Measurements from ENCODE around the gene COX7C.
"Not testable (repeated sequence)": the region's sequence is repeated elsewhere in the genome, so short reads cannot be mapped to it uniquely, and the experiment has no call there.

COX7C gene

GRCh38 chr5:86640998-86641397, 23.3 kb downstream of the COX7C start:
- TF ChIP-seq CTCF (IDR thresholded peaks at IDR 0.05; ENCODE audit: low read depth, low read length) = no peak

GRCh38 chr5:86644843-86645242, 27.1 kb downstream of the COX7C start:
- no peak for TF ChIP-seq CTCF (IDR thresholded peaks at IDR 0.05; ENCODE audit: low read depth, low read length)
- DNase-seq (ENCODE audit: extremely low read depth, low read depth) = no peak

More at GRCh38 chr5:86640998-86641397, 23.3 kb downstream of the COX7C start:
- DNase-seq (ENCODE audit: extremely low read depth, low read depth) = no peak

GRCh38 chr5:86645885-86646284, 28.1 kb downstream of the COX7C start:
- TF ChIP-seq CTCF (IDR thresholded peaks at IDR 0.05; ENCODE audit: low read depth, low read length) = no peak
- DNase-seq (ENCODE audit: extremely low read depth, low read depth) = no peak

- DNase-seq (ENCODE audit: extremely low read depth, low read depth) = no peak
- no peak for TF ChIP-seq CTCF (IDR thresholded peaks at IDR 0.05; ENCODE audit: low read depth, low read length)
Observed at GRCh38 chr5:86646671-86647070, 28.9 kb downstream of the COX7C start.

- TF ChIP-seq CTCF (IDR thresholded peaks at IDR 0.05; ENCODE audit: low read depth, low read length) = no peak
Observed at GRCh38 chr5:86649832-86650505, 32.2 kb downstream of the COX7C start.

GRCh38 chr5:86660771-86661170, 43.0 kb downstream of the COX7C start:
- DNase-seq (ENCODE audit: extremely low read depth, low read depth) = not testable (repeated sequence)

More at GRCh38 chr5:86649832-86650505, 32.2 kb downstream of the COX7C start:
- DNase-seq (ENCODE audit: extremely low read depth, low read depth) = no peak

GRCh38 chr5:86664173-86664572, 46.4 kb downstream of the COX7C start:
- no peak for TF ChIP-seq CTCF (IDR thresholded peaks at IDR 0.05; ENCODE audit: low read depth, low read length)

More at GRCh38 chr5:86664173-86664572, 46.4 kb downstream of the COX7C start:
- DNase-seq (ENCODE audit: extremely low read depth, low read depth) = no peak
